Heart left ventricle (tissue), 13 donors: ENCODE results near the gene LGALS7.

ENCODE experiments used
- CTCF ChIP-seq, 12 donors: fragments of 200-600 bp; sonication (generic) in 4 of 12; IDR thresholded peaks; one replicate each; pipeline versions ENCODE4 v1.5.0 to v1.8.0; 2018 to 2022; ENCODE audit warnings: antibody characterized with exemption in 12 of 12, mild to moderate bottlenecking in 5 of 12
- POLR2A ChIP-seq, 2 donors: fragments of 450-650 bp; IDR thresholded peaks; one replicate each; pipeline ENCODE4 v1.6.1; 2017; ENCODE audit warnings: antibody characterized with exemption in 2 of 2, mild to moderate bottlenecking in 2 of 2, moderate library complexity in 2 of 2
- donor health status: ischemic (EF 13 %, LVEDD 7.1; RV severe dilation, severe dysfunction).
- donor health status: DM: no; HTN: yes; CAD: no.
- donor health status: DM: no; HTN: no; CAD: no.
- donor health status: ischemic (EF 25% LVEDD 6.9; RV normal size, moderate dysfunction).
- donor health status: ischemic (EF 25% LVEDD 5.7; RV mildly dilated, moderate dysfunction).
- donor health status: ischemic (EF 35%, LVEDD 5.7; RV mildly dilated, moderate dysfunction).
- donor health status: nonischemic (EF 11% LVEDD 7.7; RV severe dilation, severe dysfunction).
- donor health status: DM: yes; HTN: yes; CAD: no.
- donor health status: PGD.
- donor health status: ischemic (EF 29% LVEDD 5.4; RV normal size, mild dysfunction).
- donor health status: nonischemic (EF 23%, LVEDD 6.1; RV moderate dilation, normal function).

- TF ChIP-seq CTCF (IDR thresholded peaks at IDR 0.05), result no peak
- TF ChIP-seq POLR2A (IDR thresholded peaks at IDR 0.05), result no peak
Measured at GRCh38 chr19:38730731-38731589, 42.4 kb downstream of the LGALS7 start.
